ENCODE results near the gene CPT1C.

CPT1C gene

GRCh38 chr19:49744946-49745381 is 54.0 kb downstream of the CPT1C start:
- no peak for TF ChIP-seq CTCF (IDR thresholded peaks at IDR 0.05)

GRCh38 chr19:49746206-49746958 is 55.5 kb downstream of the CPT1C start:
- TF ChIP-seq CTCF (IDR thresholded peaks at IDR 0.05) = no peak

- no peak for TF ChIP-seq CTCF (IDR thresholded peaks at IDR 0.05)
These were observed 58.3 kb downstream of the CPT1C start for GRCh38 chr19:49749055-49749716.

GRCh38 chr19:49749771-49750170 is 58.9 kb downstream of the CPT1C start:
- TF ChIP-seq CTCF (IDR thresholded peaks at IDR 0.05) = no peak

GRCh38 chr19:49752701-49753100 is 61.8 kb downstream of the CPT1C start:
- TF ChIP-seq CTCF (IDR thresholded peaks at IDR 0.05) = no peak

GRCh38 chr19:49755956-49756355 is 65.0 kb downstream of the CPT1C start:
- TF ChIP-seq CTCF (IDR thresholded peaks at IDR 0.05) = no peak

- no peak for TF ChIP-seq CTCF (IDR thresholded peaks at IDR 0.05)
These were observed 67.4 kb downstream of the CPT1C start for GRCh38 chr19:49758292-49758691.
